HG03469 (cell line): ENCODE data around the gene DCAF12L2.
"Not testable (repeated sequence)": the region's sequence is repeated elsewhere in the genome, so short reads cannot be mapped to it uniquely, and the experiment has no call there.

Source experiments
- ATAC-seq: cut with Tn5 transposase; IDR thresholded peaks from one replicate; pipeline ENCODE4 v1.9.1; 2021; ENCODE audit warnings: mild to moderate bottlenecking, moderate library complexity, moderate number of reproducible peaks; ENCODE audit not compliant: unreplicated experiment

The DCAF12L2 gene

GRCh38 chrX:126165721-126166461, at the start of gene DCAF12L2:
Gene DCAF12L2 (minus strand): TSS chrX:126166289. CDS start chrX:126165924, 365 bp downstream.
- no peak for ATAC-seq

- ATAC-seq = not testable (repeated sequence)
These were observed 24.8 kb upstream of the DCAF12L2 start for GRCh38 chrX:126190888-126191287.

GRCh38 chrX:126177133-126177840, 11.2 kb upstream of the DCAF12L2 start:
- no peak for ATAC-seq

GRCh38 chrX:126170720-126171119, 4.6 kb upstream of the DCAF12L2 start:
- ATAC-seq = no peak

- no peak for ATAC-seq
These were observed 1.5 kb upstream of the DCAF12L2 start for GRCh38 chrX:126167560-126167959.

- ATAC-seq = no peak
These were observed 728 bp downstream of the DCAF12L2 start for GRCh38 chrX:126165401-126165720.

- no peak for ATAC-seq
These were observed 1.2 kb downstream of the DCAF12L2 start for GRCh38 chrX:126164689-126165400.

DNA sequence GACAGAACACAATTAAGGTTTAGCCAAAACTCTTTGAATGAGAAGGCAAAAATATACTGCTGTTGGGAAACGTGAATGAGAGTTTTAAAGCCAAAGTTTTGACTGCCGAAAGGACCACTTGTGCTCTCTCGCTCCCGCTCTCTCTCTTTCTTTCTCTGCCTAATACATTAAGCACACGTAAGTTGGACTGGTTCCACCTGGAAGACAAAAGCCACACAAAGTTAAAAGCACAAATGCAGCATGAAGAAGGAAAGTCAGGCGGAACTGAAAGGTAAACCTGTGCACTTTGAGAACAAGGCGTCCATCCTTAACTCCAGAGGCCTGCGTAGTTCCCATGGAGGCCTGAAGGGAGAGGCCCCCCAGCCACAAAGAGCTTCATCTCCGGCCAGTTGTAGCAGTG, 1.9 kb downstream of the DCAF12L2 start:
- no peak for ATAC-seq

- no peak for ATAC-seq
These were observed 25.1 kb downstream of the DCAF12L2 start for GRCh38 chrX:126141014-126141413.

DNA sequence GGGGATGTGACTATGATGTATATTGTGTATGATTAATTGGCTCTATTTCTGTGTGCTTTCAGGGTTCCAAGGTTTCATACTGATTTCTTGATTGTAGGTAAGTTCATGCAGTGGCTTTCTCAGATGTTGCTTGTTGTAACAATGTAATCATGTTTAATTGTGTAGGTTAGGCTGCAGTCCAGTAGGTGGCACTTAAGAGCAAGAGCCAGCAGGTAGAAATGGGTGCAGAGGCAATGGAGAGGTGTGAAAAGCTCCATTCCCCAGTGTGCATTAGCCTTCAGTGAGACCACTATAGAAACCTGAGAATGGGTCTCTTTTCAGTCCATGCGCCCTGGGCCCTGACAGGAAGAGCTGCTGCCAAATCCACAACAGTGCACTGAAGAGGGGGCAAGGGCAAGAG, 28.2 kb downstream of the DCAF12L2 start:
- no peak for ATAC-seq

DNA sequence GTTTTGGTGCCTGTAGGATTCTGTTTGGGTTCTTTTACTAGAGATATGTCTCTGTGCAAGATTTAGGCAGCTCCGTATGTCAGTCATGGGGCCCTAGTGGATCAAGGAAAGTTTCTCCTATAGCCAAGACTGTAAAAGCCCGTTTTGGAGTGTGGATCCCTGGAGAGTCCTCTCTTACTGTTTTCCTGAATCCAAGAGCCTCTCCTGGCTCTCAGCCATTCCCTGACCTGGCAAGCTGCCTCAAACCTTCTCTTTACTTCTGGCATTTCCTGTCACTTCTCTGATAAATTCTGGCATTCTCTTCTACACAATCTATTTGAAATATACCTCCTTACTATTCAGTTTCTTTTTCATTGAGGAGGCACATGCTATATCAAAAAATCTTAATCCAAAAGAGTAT, 41.4 kb downstream of the DCAF12L2 start:
- no peak for ATAC-seq
